Stromal cell of bone marrow (primary cell): ENCODE measurements around the gene H2BW1.
"Not testable (repeated sequence)": the region's sequence is repeated elsewhere in the genome, so short reads cannot be mapped to it uniquely, and the experiment has no call there.

ENCODE experiments used
- DNase-seq: peaks from one replicate; pipeline ENCODE4 v3.0.0-alpha.2; 2012; ENCODE audit warnings: low read depth

H2BW1 gene

DNA sequence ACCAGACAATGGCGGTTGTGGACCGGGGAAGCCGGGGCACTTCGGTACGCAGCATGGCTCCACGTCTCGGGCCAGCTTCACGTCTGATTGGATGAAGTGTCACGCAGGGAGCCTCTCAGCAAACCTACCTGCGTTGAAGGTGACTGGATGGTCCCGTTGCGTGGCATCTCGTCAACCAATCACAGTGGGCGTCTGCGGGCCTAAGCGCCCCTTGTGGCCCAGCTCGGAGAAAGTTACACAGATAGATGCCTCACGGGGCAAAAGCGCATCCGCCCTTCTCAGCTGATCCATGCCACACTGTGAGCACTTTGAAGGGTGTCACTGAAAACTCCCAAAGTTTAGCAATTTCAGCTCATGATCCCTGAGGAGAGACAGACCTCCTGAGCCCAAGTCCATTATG is at the start of gene H2BW1:
Gene H2BW1 (minus strand): TSS at position 103 of the 400 bp plus-strand sequence. CDS start 132 bp downstream, outside the sequence.
- no peak for DNase-seq

GRCh38 chrX:104062636-104063035 is 49.1 kb upstream of the H2BW1 start:
- DNase-seq, result not testable (repeated sequence)

DNA sequence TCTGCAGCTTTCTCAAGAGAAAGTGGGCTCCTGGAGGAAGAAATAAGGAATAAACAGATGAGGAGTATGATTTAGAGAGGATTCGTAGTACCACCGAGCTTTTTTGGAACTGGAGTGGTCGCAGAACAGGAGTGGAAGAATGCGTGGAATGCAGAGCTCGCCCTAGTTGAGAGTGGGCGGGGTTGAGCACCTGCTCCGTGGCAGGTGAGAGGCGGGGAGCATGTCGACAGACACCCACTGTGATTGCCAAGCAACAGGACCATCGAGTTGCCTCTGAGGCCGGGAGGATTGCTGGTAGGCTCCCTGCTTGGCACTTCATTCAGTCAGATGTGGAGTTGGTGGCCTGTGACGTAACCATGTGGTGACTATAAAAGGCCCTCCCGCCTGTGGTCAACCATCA is 41.4 kb upstream of the H2BW1 start:
- DNase-seq, result not testable (repeated sequence)

- DNase-seq, result no peak
Observed at GRCh38 chrX:104047171-104047570, 33.7 kb upstream of the H2BW1 start.

DNA sequence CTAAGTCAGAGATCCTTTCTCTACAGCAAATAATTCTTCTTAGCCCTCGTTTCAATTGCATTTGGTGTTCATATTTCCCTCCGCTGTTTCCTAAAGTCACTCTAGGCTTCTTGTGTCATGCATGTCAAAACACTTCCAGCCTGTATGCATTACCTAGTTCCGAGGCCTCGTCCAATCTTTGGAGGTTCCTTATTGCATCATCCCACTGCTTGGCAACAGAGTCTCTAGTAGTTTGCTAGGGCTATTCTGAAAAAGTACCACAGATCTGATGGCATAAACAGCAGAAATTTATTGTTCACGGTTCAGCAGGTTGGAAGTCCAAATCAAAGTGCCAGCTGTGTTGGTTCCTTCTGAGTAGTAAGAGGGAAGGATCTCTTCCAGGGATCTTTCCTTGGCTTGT is 32.1 kb upstream of the H2BW1 start:
- DNase-seq, result no peak

- DNase-seq, result no peak
Observed at GRCh38 chrX:104041003-104041402, 27.5 kb upstream of the H2BW1 start.

DNA sequence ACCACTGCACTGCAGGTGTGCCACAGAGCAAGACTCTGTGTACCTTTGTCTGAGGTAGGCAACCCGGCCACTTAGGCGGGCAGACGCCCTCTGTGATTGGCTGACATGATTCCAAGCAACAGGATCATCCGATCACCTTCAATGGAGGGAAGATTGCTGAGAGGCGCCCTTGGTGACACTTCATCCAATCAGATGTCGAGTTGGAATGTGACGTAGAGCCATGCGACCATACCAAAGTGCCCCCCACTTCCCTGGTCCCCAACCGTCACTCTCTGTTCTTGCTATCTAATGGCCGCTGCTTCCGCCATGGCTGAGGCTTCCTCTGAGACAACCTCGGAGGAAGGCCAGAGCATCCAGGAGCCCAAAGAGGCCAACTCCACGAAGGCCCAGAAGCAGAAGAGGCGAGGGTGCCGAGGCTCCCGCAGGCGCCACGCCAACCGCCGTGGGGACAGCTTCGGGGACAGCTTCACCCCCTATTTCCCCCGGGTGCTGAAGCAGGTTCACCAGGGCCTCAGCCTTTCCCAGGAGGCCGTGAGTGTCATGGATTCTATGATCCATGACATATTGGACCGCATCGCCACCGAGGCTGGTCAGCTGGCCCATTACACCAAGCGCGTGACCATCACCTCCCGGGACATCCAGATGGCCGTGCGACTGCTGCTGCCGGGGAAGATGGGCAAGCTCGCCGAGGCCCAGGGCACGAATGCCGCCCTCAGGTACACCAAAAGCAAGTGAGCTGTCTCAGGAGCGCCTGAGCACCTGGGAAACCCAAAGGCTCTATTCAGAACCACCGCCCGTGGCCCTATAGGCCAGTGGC is 26.4 kb upstream of the H2BW1 start, which contains the start of gene H2BW2:
Gene H2BW2 (plus strand): TSS at position 268 of the 817 bp plus-strand sequence. CDS start 39 bp downstream, at position 307.
- DNase-seq, result no peak

GRCh38 chrX:104018126-104018525 is 4.6 kb upstream of the H2BW1 start:
- no peak for DNase-seq

DNA sequence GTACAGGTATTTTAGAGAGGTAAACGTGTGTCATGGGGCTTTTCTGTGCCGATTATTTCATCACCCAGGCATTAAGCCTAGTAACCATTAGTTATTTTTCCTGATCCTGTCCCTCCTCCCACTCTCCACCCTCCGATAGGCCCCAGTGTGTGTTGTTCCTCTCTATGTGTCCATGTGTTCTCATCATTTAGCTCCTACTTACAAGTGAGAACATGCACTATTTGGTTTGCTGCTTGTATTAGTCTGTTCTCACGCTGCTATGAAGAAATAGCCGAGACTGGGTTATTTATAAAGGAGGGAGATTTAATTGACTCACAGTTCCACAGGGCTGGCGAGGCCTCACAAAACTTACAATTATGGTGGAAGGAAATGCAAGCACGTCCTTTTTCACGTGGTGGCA is 2.1 kb upstream of the H2BW1 start:
- DNase-seq, result not testable (repeated sequence)

DNA sequence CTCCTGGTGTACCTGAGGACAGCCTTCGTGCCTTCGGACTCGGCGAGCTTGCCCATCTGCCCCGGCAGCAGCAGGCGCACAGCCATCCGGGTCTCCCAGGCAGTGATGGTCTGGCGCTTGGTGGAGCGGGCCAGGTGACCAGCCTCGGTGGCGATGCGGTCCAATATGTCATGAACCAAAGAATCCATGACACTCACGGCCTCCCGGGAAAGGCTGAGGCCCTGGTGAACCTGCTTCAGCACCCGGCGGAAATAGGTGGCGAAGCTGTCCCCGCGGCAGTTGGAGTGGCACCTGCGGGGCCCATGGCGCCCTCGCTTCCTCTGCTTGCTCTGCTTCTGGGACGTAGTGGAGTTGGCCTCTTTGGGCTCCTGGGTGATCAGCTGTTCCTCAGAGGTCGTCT is 350 bp downstream of the H2BW1 start:
- DNase-seq, result no peak

- no peak for DNase-seq
Observed at GRCh38 chrX:104008831-104009230, 4.7 kb downstream of the H2BW1 start.

GRCh38 chrX:103999234-103999633 is 14.3 kb downstream of the H2BW1 start:
- no peak for DNase-seq

DNA sequence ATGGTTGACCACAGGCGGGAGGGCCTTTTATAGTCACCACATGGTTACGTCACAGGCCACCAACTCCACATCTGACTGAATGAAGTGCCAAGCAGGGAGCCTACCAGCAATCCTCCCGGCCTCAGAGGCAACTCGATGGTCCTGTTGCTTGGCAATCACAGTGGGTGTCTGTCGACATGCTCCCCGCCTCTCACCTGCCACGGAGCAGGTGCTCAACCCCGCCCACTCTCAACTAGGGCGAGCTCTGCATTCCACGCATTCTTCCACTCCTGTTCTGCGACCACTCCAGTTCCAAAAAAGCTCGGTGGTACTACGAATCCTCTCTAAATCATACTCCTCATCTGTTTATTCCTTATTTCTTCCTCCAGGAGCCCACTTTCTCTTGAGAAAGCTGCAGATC is 30.0 kb downstream of the H2BW1 start:
- DNase-seq, result not testable (repeated sequence)

GRCh38 chrX:103962411-103963278 is 50.9 kb downstream of the H2BW1 start, which contains the start of gene TMSB15B:
Gene TMSB15B (plus strand): TSS chrX:103962627.
- not testable (repeated sequence) for DNase-seq
